Ovary (tissue), 3 donors: ENCODE measurements around the gene OR3A1.

Experiments used
- CTCF ChIP-seq, 3 donors: fragments of 450-650 bp in 2 of 3; fragments of 200-600 bp in 1 of 3; IDR thresholded peaks; one replicate each; pipeline versions ENCODE4 v1.5.1 to v1.8.0; 2016 to 2022; ENCODE audit warnings: antibody characterized with exemption in 3 of 3, mild to moderate bottlenecking in 1 of 3
- EP300 ChIP-seq: sonication (generic); formaldehyde crosslinking; IDR thresholded peaks from one replicate; pipeline ENCODE4 v1.6.1; 2017; ENCODE audit warnings: antibody characterized with exemption
- POLR2A ChIP-seq: fragments of 450-650 bp; IDR thresholded peaks from one replicate; pipeline ENCODE4 v1.6.1; 2017; ENCODE audit warnings: antibody characterized with exemption, mild to moderate bottlenecking, moderate library complexity
- donor health status: DM: no; HTN: no; CAD: no.

DNA sequence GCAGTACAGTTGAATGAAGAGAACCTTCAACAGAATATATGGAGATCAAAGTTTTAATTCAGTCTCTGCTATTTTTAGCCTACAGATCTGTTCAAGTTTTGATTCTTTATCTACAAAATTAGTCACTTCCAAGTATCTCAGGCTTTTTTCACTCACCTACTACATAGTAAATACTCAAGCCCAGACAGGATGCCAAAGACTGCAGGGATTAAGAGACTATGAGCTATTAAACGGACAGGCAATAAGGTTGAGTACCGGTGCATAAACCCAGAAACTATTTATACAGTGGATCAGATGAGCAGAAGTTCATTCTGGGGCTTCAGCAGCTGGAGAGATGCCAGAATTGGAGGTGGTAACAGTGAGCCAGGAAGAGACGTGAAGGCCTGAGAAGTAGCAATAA is 18.7 kb upstream of the OR3A1 start:
- TF ChIP-seq POLR2A (no peak), CTCF (IDR thresholded peaks at IDR 0.05) (no peak), EP300 (no peak)
